ENCODE results near the gene SLC22A5. TPM values are rescaled to one million over a fixed set of nuclear protein-coding genes. Genes with fewer than 3 reads are reported as not detected.

The SLC22A5 gene
- total and polyA plus RNA-seq, 2 donors (not counting 1 experiment from before 2014, with no cell fraction given): 5.7 to 12.9 TPM

- Mint-ChIP-seq H3K9me3 (ENCODE audit: insufficient read depth) (no peaks in the 10 kb centered on the region), H3K27me3 (no peaks in the 10 kb centered on the region), H3K27ac (no peak overlapping the region), H3K4me3 (no peak overlapping the region), H3K4me1 (peaks cover 7% of the 10 kb centered on the region)
- Histone ChIP-seq H2AFZ (ENCODE audit: insufficient read depth, low read depth, low read length, poor library complexity, severe bottlenecking) (no peak overlapping the region), H3K4me1 (ENCODE audit: control insufficient read depth in 2 of 2, insufficient read depth in 2 of 2, low read length in 2 of 2) (peaks cover 7% of the 10 kb centered on the region in 2 donors), H3K27me3 (replicated peaks in 1 of 4; ENCODE audit: control extremely low read depth in 1 of 4, control insufficient read depth in 3 of 4, insufficient read depth in 4 of 4, low read length in 3 of 4) (no peaks in the 10 kb centered on the region), H3K36me3 (replicated peaks in 1 of 2; ENCODE audit: control extremely low read depth in 1 of 2, control insufficient read depth in 1 of 2, extremely low read depth in 1 of 2, insufficient read depth in 2 of 2, low read length in 1 of 2) (no peaks in the 10 kb centered on the region), H3K4me3 (ENCODE audit: control extremely low read depth in 1 of 5, extremely low read depth in 1 of 5, insufficient read depth in 1 of 5, low read depth in 2 of 5, low read length in 4 of 5) (no peak overlapping the region), H3K79me2 (ENCODE audit: control insufficient read depth, insufficient read depth, low read length) (no peaks in the 10 kb centered on the region), H3K9ac (ENCODE audit: low read length) (no peak overlapping the region), H4K20me1 (ENCODE audit: control insufficient read depth, insufficient read depth, low read length, poor library complexity, severe bottlenecking) (no peaks in the 10 kb centered on the region), H3K27ac (ENCODE audit: low read length in 2 of 2) (no peak overlapping the region), H3K4me2 (replicated peaks; ENCODE audit: low read depth, low read length, poor library complexity, severe bottlenecking) (no peak overlapping the region), H3K9me3 (ENCODE audit: control extremely low read depth in 1 of 3, control insufficient read depth in 2 of 3, insufficient read depth in 1 of 3, low read length in 2 of 3) (no peaks in the 10 kb centered on the region)
- ChIA-PET POLR2A (no interaction called here), CTCF (interaction anchor here (19.9 kb wide), 1 partner anchor 120 kb away, joined by 528 read pairs; no protein-coding TSS in a partner anchor)
- DNase-seq (no peak), ATAC-seq (ENCODE audit: low read depth) (no peak)
- TF ChIP-seq EZH2 (IDR thresholded peaks at IDR 0.05; ENCODE audit: borderline replicate concordance, insufficient read depth, low read depth, low read length, poor library complexity, severe bottlenecking) (no peak), CTCF (IDR thresholded peaks at IDR 0.05) (no peak)
- 100% methylated on average over 2 of the region's 2 CpGs for WGBS (ENCODE audit: insufficient coverage)
- intact Hi-C loops (cut with micrococcal nuclease): no loop called here
Measured at GRCh38 chr5:132380741-132381140, 11.2 kb downstream of the SLC22A5 start.

- no CpG with 5 or more reads among the region's 1 CpG for WGBS (ENCODE audit: insufficient coverage)
- no peaks in the 10 kb centered on the region for H3K27me3 Mint-ChIP-seq
- DNase-seq (no peak), ATAC-seq (ENCODE audit: low read depth) (no peak)
- peaks cover 13% of the 10 kb centered on the region for H3K4me1 Mint-ChIP-seq
- Histone ChIP-seq H3K36me3 (replicated peaks in 1 of 2; ENCODE audit: control extremely low read depth in 1 of 2, control insufficient read depth in 1 of 2, extremely low read depth in 1 of 2, insufficient read depth in 2 of 2, low read length in 1 of 2) (no peaks in the 10 kb centered on the region), H3K4me3 (ENCODE audit: control extremely low read depth in 1 of 5, extremely low read depth in 1 of 5, insufficient read depth in 1 of 5, low read depth in 2 of 5, low read length in 4 of 5) (no peak overlapping the region), H3K4me2 (replicated peaks; ENCODE audit: low read depth, low read length, poor library complexity, severe bottlenecking) (no peak overlapping the region), H2AFZ (ENCODE audit: insufficient read depth, low read depth, low read length, poor library complexity, severe bottlenecking) (no peak overlapping the region), H3K9me3 (ENCODE audit: control extremely low read depth in 1 of 3, control insufficient read depth in 2 of 3, insufficient read depth in 1 of 3, low read length in 2 of 3) (no peaks in the 10 kb centered on the region), H3K27ac (ENCODE audit: low read length in 2 of 2) (no peak overlapping the region), H3K79me2 (ENCODE audit: control insufficient read depth, insufficient read depth, low read length) (no peaks in the 10 kb centered on the region), H3K4me1 (ENCODE audit: control insufficient read depth in 2 of 2, insufficient read depth in 2 of 2, low read length in 2 of 2) (peaks cover 12 to 15% of the 10 kb centered on the region in 2 donors), H3K27me3 (replicated peaks in 1 of 4; ENCODE audit: control extremely low read depth in 1 of 4, control insufficient read depth in 3 of 4, insufficient read depth in 4 of 4, low read length in 3 of 4) (no peaks in the 10 kb centered on the region), H4K20me1 (ENCODE audit: control insufficient read depth, insufficient read depth, low read length, poor library complexity, severe bottlenecking) (no peaks in the 10 kb centered on the region), H3K9ac (ENCODE audit: low read length) (no peak overlapping the region)
- TF ChIP-seq EZH2 (IDR thresholded peaks at IDR 0.05; ENCODE audit: borderline replicate concordance, insufficient read depth, low read depth, low read length, poor library complexity, severe bottlenecking) (no peak), CTCF (IDR thresholded peaks at IDR 0.05) (no peak)
- intact Hi-C loops (cut with micrococcal nuclease): no loop called here
- no peak overlapping the region for H3K27ac Mint-ChIP-seq
- ChIA-PET POLR2A (no interaction called here), CTCF (interaction anchor here (19.9 kb wide), 1 partner anchor 119 kb away, joined by 528 read pairs; no protein-coding TSS in a partner anchor)
- no peaks in the 10 kb centered on the region for H3K9me3 Mint-ChIP-seq (ENCODE audit: insufficient read depth)
- H3K4me3 Mint-ChIP-seq: no peak overlapping the region
Measured at GRCh38 chr5:132381614-132382013, 12.1 kb downstream of the SLC22A5 start.
